GM12874 (cell line): ENCODE measurements around the gene MAPK11.

ENCODE experiments used
- TF ChIP-seq, protein P1 (sequence below): IDR thresholded peaks from 2 replicates; pipeline ENCODE4 v1.5.1; 2011; ENCODE audit warnings: low read depth, mild to moderate bottlenecking, control low read depth, low read length, moderate library complexity; ENCODE audit not compliant: insufficient read depth

MAPK11 gene

GRCh38 chr22:50289151-50289941, 19.2 kb upstream of the MAPK11 start:
- TF ChIP-seq, protein P1, sequence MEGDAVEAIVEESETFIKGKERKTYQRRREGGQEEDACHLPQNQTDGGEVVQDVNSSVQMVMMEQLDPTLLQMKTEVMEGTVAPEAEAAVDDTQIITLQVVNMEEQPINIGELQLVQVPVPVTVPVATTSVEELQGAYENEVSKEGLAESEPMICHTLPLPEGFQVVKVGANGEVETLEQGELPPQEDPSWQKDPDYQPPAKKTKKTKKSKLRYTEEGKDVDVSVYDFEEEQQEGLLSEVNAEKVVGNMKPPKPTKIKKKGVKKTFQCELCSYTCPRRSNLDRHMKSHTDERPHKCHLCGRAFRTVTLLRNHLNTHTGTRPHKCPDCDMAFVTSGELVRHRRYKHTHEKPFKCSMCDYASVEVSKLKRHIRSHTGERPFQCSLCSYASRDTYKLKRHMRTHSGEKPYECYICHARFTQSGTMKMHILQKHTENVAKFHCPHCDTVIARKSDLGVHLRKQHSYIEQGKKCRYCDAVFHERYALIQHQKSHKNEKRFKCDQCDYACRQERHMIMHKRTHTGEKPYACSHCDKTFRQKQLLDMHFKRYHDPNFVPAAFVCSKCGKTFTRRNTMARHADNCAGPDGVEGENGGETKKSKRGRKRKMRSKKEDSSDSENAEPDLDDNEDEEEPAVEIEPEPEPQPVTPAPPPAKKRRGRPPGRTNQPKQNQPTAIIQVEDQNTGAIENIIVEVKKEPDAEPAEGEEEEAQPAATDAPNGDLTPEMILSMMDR = no peak

GRCh38 chr22:50287731-50288130, 17.6 kb upstream of the MAPK11 start:
- TF ChIP-seq, protein P1 = no peak

DNA sequence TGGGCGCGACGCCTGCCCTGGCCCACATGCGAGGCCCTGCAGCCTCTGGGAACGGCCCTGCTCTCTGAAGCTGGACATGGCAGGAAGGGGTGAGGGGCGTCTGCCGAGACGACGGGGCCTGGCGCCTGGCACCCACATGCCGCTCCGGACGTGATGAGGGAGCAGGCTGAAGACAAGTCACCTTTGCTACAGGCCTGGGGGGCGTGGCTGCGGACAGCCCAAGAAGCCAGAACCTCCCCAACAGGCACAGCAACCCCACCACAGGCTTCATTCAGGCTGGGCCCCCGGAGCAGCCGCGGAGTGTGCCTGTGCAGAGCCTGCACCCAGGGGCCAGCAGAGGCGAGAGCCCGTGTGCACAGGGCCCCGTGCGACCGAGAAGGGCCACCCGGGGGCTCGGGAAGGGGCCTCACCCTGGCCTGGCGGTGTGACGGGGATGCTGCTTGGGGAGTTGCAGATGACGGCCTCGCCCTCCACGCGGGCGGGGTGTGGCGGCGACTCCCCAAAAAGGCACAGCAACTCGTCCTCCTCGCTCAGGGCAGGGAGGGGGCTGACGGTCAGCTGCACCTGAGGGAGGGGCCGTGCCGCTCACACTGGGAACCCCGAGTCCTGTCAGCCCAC, 16.6 kb upstream of the MAPK11 start:
- TF ChIP-seq, protein P1 = no peak

DNA sequence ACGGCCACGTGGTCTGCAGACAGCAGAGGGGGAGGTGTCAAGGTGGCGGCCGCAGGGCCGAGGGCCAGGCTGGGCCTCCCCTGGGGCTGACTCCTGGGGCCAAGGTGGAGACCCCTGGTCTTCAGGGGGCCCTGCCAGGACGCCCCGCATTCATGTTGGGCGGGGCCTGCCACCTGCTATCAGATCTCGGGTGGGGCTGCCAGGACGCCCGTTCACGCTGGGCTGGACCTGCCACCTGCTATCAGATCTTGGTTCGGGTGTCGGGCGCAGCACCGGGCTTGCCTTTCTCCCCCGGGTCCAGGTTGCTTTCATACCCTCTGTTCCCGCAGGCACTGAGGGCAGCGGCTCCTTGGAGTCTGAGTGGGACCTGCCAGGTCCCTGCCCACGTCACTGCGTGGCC, 16.1 kb upstream of the MAPK11 start:
- TF ChIP-seq, protein P1 = no peak

DNA sequence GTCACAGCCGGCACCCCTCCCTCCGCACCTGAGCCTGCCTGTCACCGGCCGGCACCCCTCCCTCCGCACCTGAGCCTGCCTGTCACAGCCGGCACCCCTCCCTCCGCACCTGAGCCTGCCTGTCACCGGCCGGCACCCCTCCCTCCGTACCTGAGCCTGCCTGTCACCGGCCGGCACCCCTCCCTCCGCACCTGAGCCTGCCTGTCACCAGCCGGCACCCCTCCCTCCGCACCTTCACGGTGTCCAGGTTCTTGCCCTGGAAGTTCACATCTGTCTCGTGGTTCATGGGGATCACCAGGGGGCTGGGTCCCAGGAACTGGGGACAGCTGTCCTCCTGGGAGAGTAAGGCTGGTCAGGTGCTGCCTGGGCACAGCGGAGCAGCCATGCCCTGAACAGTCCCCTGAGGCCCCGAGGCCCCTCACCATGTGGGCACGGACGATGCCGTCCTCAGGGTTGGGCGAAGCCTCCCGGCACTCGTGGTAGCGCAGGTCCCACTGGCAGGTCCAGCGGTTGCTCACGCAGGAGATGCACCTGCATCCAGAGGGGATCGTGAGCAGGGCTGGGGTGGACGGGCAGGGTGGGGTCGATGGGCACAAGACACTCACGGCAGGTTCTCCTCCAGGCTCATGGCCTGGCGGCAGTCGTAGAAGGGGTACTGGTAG, 15.5 kb upstream of the MAPK11 start:
- TF ChIP-seq, protein P1 = no peak

DNA sequence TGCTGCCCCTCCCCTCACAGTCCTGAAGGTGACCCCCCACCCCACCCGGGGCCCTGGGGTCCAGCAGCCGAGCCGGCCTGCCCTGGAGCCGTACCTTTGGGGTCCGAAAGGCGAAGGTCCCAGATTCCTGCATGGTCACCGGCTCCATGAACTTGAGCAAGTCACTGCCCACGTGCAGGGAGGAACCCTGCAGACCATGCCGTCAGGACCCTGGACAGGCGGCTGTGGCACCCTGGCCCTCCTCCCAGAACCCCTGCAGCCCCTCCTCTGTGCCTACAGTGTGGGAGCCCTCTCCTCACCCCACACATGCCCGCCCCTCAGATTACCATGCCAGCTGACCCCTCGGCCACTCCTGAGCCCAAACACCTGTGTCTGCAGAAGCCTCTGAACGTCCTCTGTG, 14.3 kb upstream of the MAPK11 start:
- TF ChIP-seq, protein P1 = no peak

- TF ChIP-seq, protein P1 = no peak
Observed at GRCh38 chr22:50283821-50284220, 13.6 kb upstream of the MAPK11 start.
